ENCODE results near the gene EXOC4.

Gene EXOC4

DNA sequence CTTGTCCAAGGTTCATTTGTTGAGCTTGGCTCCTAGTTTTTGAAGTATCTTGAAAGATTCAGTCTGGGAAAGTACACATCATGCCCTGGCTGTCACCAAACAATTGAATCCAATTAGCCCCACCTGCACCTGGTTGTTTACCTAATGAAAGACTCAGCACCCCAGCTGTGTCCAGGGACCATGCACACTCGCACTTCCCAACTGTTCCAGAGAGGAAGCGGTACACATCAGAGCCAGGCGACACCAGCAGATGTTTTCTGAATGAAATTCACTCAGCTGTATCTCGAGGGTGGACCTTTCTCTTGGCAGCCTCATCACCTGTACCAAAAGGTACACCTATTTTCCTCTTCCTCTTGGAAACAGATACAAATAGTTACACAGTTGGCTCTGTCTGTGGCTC, 657.9 kb downstream of the EXOC4 start:
- no peak for DNase-seq

- DNase-seq: no peak
These were observed 658.8 kb downstream of the EXOC4 start for GRCh38 chr7:133911724-133912123.

DNA sequence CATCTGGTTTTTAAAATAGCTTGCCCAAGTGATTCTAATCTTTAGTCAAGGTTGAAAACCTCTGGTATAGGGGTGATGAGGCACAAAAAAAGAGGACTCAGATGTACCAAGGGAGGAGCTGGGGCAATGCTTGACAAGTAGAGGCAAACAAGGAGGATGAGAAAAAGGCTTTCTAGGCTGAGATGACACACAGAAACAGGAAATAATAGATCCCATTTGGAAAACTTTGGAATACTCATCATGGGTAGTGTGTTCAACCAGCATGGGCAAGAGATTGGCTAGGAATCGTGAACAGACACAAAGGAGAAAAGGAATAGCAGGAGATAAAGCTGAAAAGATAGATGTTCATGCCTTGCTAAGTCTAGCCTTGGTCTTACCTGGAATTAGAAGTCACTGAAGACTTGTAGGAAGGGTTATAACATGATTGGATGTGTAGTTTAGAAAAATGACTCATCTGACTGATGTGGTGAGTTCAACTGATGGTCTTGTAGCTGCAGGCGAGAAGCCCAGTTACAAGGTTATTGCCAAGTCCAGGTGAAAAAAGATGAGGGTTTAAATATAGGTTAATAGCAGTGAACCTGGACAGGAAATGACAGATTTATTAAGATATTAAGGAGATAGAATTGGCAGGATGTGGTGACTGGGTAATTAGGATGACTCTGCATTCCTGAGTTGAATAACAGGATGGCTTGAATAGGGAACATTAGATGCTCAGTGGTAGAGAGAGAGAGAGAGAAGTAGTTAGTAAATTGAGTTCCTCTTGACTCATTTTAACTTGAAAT, 660.2 kb downstream of the EXOC4 start:
- no peak for DNase-seq

DNA sequence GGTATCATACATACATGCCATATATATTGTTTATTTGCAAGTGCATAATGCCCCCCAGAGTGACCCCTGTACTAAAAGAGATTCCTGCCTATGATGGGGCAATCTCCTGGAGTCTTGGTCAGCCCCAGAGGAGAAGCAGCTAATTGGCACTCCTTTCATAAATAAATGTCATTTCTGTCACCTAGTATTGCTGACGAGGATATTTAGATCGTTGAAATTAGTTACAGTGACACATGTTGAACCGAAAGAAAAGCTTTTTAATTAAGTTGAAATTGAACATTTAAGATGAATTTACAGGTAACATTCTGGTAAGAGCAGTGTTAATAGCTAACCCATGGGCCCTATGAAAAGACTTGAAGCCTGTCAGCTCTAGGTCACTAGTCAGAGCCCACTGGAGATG, 663.7 kb downstream of the EXOC4 start:
- DNase-seq: no peak

DNA sequence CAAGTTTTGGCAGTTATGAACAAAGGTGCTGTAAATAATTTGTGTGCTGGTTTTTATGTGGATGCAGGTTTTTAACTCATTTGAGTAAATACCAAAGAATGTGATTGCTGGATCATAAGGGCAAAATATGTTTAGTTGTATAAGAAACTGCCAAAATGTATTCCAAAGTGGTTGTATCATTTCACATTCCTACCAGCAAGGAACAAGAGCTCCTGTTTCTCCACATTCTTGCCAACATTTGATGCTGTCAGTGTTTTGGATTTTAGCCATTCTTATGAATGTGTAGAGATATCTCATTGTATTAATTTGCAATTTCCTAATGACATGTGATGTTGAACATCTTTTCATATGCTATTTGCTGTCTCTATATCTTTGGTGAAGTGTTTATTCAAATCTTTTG, 666.9 kb downstream of the EXOC4 start:
- DNase-seq: no peak

DNA sequence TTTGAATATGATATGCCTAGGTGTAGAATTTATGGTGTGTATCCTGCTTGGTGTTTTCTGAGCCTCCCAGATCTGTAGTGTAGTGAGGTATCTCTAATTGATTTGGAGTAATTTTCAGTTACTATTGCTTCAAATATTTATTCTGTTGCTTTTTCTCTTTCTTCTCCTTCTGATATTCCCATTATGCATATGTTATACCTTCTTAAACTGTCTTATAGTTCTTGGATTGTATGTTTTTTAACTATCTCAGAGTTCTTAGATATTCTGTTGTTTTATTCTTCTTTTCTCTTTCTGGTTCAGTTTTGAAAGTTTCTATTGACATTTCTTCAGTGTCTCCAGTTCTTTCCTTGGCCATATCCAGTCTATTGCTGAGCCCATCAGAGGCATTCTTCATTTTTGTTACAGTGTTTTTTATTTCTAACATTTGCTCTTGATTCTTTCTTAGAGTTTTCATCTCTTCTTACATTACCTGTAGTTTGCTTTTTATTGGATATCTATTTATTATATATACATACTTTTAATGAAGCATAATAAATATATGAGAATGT, 668.8 kb downstream of the EXOC4 start:
- DNase-seq: no peak

DNA sequence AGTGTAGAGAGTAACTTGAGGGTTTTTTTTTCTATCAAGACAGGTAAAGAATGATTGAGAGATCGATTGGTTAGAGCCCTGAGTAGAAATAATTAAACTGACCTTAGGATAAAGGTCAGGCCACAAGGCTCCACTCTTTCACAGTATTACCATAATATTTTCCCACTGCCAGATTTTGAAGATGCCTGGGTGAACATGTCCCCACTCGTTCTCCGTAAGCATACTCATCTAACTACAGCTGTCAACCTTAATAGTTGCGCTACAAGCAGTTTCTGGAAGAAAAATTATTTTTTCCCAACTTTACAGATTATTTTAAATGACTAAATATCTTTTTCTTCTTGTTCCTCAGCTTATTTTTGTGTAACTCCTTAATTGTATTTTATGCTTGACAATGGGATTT, 671.1 kb downstream of the EXOC4 start:
- no peak for DNase-seq

GRCh38 chr7:133931053-133931452, 678.2 kb downstream of the EXOC4 start:
- no peak for DNase-seq

- no peak for DNase-seq
These were observed 679.7 kb downstream of the EXOC4 start for GRCh38 chr7:133932591-133932990.

- no peak for DNase-seq
These were observed 681.5 kb downstream of the EXOC4 start for GRCh38 chr7:133934262-133934976.

DNA sequence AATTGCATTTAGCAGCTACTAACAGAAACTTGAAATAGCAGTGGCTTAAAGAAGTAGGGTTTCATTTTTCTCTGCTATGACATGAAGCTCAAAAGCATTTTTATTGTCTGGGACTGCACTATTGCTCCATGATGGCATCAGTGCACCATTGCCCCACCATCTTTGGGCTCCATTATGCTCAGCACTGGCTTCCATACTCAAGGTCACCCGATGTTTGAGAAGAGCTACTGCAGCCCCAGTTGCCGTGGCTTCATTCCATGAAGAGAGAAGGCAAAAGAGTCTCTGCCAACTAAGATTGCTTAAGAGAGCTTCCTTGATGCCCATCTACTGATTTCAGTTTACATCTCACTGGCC, 682.1 kb downstream of the EXOC4 start:
- no peak for DNase-seq

GRCh38 chr7:133936074-133936473, 683.2 kb downstream of the EXOC4 start:
- no peak for DNase-seq

GRCh38 chr7:133937786-133938185, 684.9 kb downstream of the EXOC4 start:
- DNase-seq: no peak

- no peak for DNase-seq
These were observed 687.5 kb downstream of the EXOC4 start for GRCh38 chr7:133940368-133940767.

- DNase-seq: no peak
These were observed 688.6 kb downstream of the EXOC4 start for GRCh38 chr7:133941496-133941895.

DNA sequence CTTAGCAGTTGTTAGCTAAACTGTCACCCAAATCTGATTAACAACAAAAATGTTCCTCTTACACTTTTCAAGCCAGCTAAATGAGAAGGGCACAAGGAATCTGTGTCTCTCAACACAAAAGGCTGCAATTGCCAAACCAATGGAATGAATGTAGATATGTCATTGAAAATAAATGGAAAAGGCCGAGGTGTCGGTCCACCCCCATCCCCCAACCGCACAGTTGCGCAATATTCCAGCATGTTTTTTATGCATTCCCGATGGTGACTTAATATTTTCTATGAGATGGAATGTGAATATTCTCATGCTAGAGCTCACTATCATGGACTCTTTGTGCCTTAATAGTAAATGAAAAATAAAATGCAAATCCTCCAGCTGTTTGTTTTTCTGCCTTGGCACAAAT, 692.6 kb downstream of the EXOC4 start:
- DNase-seq: no peak

DNA sequence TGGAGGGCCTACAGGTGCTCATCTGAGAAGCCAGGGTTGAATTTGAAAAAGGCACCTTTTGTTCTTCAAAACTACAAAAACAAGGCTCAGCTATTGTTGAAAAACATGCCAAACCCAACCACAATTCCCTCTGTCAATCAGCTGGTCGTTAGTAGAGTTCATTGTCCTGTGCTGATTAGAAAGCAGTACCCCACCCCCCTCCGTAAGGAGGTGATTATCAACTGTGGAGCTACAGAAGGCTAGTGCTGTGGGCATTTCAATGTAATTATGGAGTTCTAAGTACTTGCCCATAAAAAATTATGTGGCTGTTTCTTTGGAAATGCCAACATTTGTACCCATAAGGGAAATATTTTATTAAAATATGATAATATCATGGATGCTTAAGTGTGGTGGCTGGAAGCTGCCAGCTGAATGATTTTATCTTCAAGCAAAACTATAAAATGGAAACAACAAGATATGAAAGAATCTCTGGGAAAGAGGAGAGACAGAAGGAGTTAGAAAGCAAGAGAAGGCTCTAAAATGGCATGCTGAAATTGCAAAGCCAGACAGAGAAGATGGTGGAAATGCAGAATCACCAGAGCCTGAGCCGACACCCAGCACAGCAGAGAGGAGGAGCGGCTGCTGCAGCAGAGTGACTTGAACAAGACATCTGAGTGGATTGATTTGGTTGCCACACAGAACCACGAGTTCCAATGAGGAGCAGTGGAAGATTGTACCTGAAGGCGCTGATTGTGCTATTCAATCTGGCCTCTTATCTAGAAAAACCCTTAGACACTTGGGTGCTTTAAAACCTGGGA, 694.8 kb downstream of the EXOC4 start:
- DNase-seq: no peak

DNA sequence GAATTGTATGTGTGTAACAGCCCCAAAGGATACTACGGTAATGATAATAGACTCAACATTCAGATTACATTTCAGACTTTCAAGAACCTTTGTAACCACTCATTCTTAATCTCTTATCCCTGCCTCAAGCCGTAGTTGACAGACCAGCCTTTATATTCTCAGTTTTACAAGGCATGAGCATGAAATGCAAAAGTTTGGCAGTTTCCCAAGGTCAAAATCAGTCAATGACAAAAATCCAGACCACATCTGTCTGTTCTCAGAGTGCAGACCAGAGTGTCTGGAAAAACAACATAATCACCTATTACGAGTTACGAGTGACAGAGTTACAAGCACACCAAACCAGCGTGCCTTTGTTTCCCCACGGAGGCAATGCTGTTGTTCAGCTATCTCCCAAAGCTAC, 695.7 kb downstream of the EXOC4 start:
- DNase-seq: no peak

DNA sequence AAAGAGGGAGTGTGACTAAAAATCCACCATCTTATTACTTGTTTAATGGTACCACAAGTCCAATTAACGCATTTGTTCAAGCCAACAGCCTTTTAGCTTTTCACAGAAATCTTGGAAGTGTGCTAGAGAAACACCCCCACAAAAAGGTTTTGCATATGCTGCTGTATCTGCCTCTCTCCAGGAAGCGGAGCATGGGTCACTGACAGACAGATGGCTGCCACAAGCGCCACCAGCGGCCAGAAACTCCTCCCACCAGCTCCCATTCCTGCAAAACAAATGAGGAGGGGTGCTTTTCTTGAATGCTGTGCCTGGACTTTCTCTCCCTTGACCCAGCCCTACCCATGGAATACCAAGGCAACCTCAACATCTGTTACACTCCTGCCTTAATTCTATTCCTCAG, 698.0 kb downstream of the EXOC4 start:
- DNase-seq: no peak

GRCh38 chr7:133955208-133955607, 702.3 kb downstream of the EXOC4 start:
- DNase-seq: no peak

GRCh38 chr7:133957845-133958244, 705.0 kb downstream of the EXOC4 start:
- no peak for DNase-seq

GRCh38 chr7:133958822-133959221, 705.9 kb downstream of the EXOC4 start:
- no peak for DNase-seq

DNA sequence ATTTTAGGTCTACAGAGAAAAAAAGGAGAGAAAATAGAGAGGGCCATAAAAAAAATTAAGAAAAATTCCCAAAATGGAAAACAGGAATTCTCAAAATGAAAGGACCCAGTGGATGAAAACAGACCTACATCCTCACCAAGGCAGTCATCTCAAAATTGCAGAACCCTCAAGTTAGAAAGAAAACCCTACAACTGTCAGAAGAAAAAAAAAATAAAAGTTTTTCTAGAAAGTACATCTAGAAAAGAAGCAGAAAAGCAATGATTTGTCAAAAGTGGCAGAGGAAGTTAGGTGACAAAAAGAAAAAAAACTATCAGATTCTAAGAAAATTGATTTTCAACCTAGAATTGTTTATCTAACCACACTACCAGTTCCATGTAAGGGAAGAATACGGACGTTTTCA, 706.6 kb downstream of the EXOC4 start:
- DNase-seq: no peak

- DNase-seq: no peak
These were observed 708.8 kb downstream of the EXOC4 start for GRCh38 chr7:133961724-133962123.

Measured in NCI-H2029 treated with DMSO at 0.1 percent for 48 hours (cell line).